ENCODE results near the gene MAN2C1.
"Not testable (repeated sequence)": the region's sequence is repeated elsewhere in the genome, so short reads cannot be mapped to it uniquely, and the experiment has no call there.

MAN2C1 gene

DNA sequence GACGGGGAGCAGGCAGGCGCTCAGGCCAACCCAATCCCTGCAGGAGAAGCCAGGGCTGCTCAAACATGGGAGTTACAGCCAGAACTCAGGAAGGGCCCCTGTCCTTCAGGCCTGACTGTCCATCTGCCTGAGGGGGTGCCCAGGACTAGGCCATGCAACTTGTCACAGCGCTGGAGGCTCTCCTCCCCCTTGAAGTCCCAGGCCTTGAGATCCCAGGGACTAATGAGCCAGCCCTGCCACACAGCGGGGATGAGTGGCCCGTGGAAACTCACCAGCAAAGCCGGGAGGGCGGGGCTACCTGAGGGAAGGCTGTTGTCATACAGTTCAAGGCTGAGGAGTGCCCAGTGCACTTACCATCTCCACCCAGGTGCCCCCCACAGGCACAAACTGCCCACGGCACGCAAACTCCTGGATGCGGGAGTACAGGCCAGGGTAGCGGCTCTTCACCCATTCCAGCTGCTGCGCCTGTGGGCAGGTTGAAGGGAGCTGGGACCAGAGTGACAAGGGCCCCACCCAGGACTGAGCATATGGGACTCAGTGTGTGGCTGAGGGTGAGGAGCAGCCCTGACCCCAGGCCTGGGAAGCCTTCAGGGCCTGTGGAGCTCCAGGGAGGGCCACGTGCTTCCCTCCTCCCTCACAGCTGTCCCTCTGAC, 6.3 kb downstream of the MAN2C1 start:
- DNase-seq (ENCODE audit: low read depth): no peak

DNA sequence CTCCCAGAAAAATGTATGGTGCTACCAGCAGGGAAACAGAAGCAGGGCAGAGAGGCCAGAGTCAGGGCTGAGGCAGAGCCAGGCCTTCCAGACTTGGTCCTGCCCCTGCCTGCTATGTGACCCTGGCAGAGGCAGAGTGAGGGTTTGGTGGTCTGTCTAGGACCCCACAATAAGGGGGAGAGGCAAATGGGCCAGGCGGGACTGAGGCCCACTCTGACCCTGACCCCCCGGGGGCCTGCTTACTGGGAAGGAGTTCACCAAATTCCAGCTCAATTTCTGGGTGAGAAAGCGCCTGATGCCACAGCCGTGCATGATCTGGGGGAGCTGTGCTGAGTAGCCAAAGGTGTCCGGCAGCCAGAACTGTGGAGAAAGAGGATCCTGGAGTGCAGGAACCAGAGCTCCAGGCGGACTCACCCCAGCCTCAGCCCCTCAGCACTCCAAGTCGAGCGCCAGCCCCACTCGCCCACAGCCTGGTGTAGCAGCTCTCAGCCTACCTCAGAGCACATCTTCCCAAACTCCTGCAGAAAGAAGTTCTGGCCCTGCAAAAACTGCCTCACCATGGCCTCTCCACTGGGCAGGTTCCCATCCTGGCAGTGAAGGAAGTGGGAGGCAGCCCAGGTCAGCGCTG, 6.9 kb downstream of the MAN2C1 start:
- no peak overlapping the region for H3K4me3 ChIP-seq (ENCODE audit: low read depth, low read length)
- no peak for DNase-seq (ENCODE audit: low read depth)

More for the DNA sequence above, 6.3 kb downstream of the MAN2C1 start:
- H3K4me3 ChIP-seq (ENCODE audit: low read depth, low read length): no peak overlapping the region

DNA sequence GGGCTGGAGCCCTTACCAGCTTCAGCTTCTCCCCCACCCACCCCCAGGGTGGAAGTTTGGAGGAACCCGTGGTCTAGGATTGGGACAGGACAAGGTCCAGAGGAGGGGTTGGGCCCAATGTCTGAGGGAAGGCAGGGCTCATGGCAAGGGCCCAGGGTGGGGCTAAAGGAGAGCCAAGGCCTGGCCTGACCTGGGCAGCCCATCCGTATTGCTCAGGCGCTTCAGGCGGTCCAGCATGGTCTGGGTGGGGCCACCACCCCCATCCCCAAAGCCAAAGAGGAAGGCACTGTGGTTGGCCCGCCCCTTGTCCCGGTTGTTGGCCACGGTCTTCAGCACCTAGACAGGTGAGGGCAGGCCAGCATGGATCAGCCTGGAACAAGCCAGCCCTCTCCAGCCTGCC, 7.6 kb downstream of the MAN2C1 start:
- H3K4me3 ChIP-seq (ENCODE audit: low read depth, low read length): no peak overlapping the region
- no peak for DNase-seq (ENCODE audit: low read depth)

DNA sequence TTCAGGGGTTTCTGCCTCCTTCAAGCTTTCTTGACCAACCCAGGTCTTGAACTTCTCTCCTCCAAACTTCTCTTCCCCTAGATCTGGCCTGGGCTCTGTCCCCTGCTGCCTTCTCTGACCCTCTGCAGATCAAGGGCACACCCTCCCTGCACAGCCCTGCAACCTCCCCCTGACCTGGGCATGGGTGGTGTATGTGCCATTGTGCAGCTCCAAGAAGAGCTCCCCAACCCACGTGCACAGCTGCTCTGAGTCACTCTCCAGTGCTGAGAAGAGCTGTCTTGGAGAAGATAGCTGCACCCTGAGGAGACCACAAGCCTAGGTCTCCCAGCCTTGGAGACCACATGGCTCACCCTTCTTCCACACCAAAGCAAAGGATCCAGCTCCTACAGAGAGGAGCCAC, 8.0 kb downstream of the MAN2C1 start:
- no peak for DNase-seq (ENCODE audit: low read depth)
- no peak overlapping the region for H3K4me3 ChIP-seq (ENCODE audit: low read depth, low read length)

DNA sequence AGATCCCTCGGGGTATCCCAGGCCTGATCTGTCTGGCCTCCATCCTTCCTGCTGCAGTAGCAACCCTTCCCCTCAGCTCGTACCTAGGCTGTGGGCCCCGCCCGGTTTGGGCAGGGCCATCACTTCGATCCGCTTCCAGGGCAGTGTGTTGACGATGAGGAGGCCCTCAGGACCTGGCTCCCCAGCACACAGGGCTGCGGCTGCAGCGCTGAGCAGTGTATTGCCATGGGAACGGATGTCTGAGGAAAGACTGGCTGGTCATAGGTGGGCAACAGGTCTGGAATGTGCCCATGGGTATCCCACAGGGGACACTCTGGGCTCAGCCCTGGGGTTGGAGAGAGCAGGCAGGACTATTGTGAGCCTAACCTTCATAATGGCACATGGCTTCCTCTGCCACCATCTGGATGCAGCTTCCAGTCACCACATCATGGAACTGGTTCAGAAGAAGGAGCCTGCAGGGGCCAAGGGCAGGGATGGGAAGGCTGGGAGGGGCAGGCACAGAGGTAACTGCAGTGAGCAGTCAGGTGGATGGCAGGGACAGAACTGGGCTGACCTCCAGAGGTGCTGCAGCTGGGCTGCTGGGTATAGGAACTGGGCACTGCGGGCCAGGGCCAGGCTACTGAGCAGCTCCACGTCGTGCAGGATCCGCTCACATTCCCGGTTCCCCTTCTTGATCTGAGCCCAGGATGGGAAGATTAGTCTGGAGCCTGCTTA, 8.7 kb downstream of the MAN2C1 start:
- DNase-seq (ENCODE audit: low read depth): no peak
- H3K4me3 ChIP-seq (ENCODE audit: low read depth, low read length): no peak overlapping the region

DNA sequence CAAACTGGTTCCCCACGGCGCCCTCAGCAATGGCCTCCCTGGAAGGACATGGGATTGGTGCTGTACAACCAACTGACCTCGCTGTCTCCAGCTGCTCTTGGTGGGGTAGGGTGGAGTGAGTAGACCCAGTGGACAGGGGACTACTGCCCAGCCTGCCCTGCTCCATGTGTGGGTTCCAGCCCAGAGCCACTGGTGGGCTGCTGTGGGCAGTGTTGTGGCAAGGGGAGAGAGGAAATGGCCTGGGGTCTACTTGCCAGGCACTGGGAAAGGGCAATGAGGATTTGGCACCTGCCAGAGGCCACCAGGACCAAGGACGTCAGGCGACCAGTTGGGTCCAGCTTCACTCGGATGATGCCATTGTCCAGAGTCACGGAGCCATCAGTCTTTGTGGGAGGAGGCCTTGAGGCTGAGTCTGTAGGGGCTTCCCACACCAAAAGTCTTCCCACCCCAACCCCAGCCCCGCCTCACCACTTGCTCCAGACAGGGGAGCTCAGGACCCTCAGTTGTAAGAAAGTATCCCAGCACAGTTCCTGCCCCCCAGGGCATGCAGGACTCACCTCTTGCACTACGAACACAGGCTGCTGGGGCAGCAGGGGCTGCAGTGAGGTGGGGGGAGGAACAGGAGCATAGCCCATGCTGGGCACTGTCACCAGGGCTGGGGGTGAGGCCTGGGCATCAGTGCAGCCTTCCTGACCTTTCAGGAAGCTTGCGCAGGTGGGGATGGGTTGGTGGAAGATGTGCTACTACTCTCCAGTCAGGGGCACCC, 9.5 kb downstream of the MAN2C1 start:
- H3K4me3 ChIP-seq (ENCODE audit: low read depth, low read length): no peak overlapping the region
- no peak for DNase-seq (ENCODE audit: low read depth)

DNA sequence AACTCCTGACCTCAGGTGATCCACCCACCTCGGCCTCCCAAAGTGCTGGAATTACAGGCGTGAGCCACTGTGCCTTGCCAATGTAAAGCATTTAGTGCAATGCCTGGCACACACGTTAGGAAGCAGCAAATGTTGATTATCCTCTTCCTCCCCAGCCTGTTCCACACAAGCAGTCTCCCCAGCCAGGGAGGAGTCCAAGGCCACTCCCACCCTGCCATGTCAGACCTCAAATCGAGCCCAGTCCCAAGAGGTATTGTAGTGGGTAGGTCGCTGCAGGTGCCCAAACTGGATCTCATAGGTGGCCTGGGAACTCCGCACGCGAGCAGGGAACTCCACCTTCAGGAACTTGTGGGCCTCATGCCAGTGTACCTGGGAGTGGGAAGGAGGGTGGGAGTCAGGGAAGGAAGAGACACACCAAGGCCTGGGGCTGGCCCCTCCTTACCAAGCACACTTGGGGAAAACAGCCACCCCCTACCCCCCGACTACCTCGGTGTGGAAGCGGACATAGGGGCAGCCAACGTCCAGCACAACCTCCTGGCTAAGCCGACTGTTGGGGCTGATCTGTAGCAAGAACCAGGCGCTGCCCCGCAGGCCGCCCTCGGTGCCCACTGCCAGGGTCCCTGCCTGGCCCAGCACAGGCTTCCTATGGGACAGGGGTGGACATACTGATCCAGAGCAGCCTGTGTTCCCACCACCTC, 10.3 kb downstream of the MAN2C1 start:
- H3K4me3 ChIP-seq (ENCODE audit: low read depth, low read length): no peak overlapping the region

DNA sequence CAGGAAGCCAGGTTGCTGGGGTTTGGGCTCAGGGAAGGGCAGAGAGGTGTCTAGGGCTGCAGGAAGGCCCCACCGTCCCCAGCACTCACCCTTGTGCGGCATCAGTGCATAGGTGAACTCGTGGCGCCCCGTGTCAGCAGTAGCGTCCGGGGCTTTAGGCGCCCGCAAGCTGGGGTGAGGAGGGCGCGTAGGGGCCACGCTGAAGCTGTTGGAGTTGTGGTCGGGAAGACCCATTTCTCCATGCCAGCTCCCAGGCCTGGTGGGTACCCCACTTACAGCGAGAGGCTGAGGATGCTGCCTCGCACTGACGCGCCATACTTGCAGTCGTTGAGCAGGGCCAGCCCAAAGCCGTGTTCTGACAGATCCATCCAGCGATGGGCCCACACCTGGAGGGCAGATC, 11.9 kb downstream of the MAN2C1 start:
- DNase-seq (ENCODE audit: low read depth): no peak
- no peak overlapping the region for H3K4me3 ChIP-seq (ENCODE audit: low read depth, low read length)

More for the DNA sequence above, 10.3 kb downstream of the MAN2C1 start:
- no peak for DNase-seq (ENCODE audit: low read depth)

DNA sequence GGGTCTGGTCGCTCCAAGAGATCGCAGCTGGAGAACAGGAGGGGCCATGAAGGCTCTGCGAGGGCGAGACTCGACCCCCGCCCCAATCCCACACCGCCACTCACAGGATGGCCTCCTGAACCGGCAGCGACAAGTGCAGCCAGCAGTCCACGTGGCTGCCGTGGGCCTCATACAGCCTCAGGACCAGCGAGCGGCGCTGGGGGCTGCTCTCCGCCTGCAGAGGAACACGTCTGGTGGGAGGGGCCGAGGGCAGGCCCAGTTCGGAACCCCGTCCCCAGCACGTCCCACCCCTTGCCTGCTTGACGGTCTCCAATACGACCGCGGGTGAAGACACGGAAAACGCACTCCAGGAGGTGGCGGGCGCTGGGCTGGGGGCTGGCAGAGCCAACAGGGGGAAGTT, 12.4 kb downstream of the MAN2C1 start:
- H3K4me3 ChIP-seq (ENCODE audit: low read depth, low read length): no peak overlapping the region
- DNase-seq (ENCODE audit: low read depth): no peak

DNA sequence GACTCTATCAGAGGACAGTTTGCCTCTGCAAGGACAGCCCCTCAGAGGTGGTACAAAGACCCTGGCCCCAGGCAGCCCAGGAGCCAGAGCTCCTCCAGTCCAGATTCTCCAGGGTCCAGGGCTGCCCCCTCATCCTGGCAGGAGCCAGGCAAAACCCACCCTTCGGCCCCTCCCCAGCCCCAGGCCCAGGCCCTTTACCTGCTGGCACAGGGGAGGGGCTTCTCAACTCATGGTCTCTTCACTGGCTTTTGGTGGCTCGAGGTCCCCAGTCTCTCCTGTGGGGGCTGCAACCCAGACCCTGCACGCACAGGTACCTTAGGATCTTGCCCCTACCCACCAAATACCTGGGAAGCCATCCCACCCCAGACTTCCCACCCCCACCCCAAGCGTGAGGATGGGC, 13.0 kb downstream of the MAN2C1 start:
- H3K4me3 ChIP-seq (ENCODE audit: low read depth, low read length): no peak overlapping the region

DNA sequence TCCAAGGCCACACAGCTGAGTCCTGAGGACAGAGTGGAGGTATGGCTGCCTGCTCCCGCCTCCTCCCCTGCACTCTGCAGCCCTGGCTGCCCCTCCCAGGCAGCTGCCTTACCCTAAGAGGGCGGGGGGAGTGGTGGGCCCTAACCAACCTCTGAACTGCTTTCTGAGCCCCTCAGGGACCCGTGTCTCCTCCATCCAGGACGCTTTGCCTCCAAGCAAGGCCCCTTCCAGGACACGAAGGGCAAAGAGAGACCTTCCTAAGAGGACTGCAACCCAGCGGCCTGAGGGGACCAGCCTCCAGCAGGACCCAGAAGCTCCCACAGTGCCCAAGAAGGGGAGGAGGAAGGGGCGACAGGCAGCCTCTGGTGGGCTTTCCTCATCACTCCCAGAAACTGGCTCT, 14.0 kb downstream of the MAN2C1 start:
- no peak overlapping the region for H3K4me3 ChIP-seq (ENCODE audit: low read depth, low read length)
- DNase-seq (ENCODE audit: low read depth): no peak

More for the DNA sequence above, 13.0 kb downstream of the MAN2C1 start:
- no peak for DNase-seq (ENCODE audit: low read depth)

DNA sequence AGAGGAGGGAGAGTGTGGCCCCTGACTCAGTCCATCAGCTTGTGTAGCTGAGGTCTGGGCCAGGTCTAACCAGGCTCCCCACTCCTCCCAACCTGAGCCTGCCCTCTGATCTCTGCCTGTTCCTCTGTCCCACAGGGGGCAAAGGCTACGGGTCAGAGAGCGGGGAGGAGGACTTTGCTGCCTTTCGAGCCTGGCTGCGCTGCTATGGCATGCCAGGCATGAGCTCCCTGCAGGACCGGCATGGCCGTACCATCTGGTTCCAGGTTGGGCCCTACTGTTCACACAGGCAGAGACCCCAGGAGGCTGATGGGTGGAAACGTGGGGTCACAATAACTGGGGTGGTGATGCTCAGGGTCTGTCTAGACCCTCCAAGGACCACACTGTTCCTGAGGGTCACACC, 14.8 kb downstream of the MAN2C1 start:
- H3K4me3 ChIP-seq (ENCODE audit: low read depth, low read length): no peak overlapping the region
- DNase-seq (ENCODE audit: low read depth): no peak

DNA sequence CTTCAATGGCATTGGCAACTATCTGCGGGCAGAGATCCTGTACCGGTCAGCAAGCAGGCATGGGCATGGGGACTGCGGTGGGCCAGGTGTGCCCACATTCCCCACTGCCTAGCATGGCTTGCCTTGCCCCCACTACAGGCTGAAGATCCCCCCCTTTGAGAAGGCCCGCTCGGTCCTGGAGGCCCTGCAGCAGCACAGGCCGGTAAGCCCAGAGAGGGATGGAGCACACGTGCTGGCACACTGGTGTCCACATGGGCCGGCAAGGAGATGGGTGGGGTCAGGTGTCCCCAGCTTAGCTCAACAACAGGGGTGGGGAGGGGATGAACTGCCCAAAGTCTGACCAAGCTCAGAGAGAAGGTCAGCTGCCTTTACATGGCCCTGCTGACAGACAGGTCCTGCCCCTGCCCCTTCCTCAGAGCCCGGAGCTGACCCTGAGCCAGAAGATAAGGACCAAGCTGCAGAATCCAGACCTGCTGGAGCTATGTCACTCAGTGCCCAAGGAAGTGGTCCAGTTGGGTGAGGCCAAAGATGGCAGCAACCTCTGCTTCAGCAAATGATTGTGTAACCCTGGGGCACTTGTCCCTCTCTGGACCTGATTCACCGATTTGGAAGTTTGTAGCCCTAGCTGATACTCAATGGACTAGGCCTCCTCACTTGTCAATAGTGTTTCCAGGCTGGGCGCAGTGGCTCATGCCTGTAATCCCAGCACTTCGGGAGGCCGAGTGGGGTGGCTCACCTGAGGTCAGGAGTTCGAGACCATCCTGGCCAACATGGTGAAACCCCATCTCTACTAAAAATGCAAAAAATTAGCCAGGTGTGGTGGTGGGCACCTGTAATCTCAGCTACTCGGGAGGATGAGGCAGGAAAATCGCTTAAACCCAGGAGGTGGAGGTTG, 16.0 kb downstream of the MAN2C1 start:
- DNase-seq (ENCODE audit: low read depth): no peak

DNA sequence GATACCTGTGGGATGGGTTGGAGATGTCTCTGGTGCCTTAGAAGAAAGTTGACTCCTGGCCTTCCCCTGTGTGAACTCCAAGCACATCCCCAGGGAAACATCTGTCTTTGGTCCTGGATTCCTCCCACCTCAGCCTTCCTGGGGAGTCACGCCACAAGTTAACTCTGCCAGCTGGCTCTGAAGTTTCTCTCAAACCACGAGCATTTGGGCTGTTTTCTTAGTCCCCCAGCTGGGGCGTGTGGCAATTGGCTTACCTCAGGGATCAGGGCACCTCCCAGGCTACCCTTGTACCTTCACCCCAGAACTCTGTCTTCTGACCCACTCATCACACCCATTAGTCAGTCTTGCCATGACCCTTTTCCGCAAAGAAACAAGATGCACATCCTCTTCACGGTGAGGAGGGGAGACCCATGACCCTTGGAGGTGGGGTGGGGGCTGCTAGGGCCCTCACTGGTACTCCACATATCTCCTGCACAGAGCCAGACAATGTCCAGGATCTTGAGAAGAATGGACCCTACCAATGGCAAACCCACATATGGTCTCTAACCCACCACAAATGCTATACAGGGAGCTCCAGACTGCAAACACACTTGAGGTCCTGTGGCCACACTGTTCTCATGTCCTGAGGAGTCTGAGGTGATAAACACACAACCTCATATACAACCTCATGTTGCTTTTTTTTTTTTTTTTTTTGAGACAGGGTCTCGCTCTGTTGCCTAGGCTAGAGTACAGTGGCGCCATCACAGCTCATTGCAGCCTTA, 17.6 kb downstream of the MAN2C1 start:
- no peak overlapping the region for H3K4me3 ChIP-seq (ENCODE audit: low read depth, low read length)
- DNase-seq (ENCODE audit: low read depth): no peak

More for the DNA sequence above, 16.0 kb downstream of the MAN2C1 start:
- no peak overlapping the region for H3K4me3 ChIP-seq (ENCODE audit: low read depth, low read length)

DNA sequence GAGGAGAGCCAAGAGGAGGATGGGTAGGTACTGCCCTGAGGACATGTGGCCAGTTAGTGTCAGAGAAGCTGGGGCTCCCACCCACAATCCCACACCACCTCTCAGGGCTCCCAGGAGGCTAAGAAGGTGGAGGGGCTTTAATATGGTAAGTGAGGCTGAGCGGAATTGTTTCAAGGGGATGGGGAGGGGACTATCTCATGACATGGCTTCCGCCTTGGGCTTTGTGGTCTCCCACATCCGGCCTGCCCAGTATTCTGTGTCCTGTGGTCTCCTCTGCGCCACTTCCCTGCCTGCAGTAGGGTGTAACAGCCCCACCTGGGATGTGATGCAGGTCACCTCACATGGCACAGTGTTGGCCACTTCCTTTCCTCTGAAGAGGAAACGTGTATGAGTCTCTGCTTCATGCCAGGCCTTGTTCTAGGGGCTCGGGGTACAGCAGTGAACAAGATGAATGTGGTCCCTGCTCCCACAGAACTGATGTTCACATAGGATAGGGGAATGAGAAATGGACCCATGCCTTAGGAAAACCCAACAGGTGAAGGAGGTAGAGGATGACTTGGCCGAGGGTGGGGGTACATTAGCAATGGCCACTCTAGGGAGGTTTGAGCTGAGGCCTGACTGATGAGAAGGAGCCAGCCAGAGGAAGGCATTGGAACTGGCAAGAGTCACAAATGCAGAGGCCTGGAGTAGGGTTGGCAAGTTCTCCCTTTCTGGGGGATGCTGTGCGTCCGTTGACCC, 18.4 kb downstream of the MAN2C1 start:
- DNase-seq (ENCODE audit: low read depth): no peak
- no peak overlapping the region for H3K4me3 ChIP-seq (ENCODE audit: low read depth, low read length)

DNA sequence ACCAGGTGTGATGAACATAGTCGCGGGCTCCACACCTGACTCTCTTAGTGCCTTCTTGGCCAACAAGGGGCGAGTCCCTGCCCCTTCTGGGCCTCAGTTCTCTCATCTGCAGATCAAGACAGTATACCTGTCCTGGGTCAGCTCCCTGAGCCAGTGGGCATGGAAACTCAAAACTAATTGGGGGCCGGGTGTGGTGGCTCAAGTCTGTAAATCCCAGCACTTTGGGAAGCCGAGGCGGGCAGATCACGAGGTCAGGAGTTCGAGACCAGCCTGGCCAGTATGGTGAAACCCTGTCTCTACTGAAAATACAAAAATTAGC, 19.1 kb downstream of the MAN2C1 start:
- not testable (repeated sequence) for DNase-seq (ENCODE audit: low read depth); H3K4me3 ChIP-seq (ENCODE audit: low read depth, low read length)

DNA sequence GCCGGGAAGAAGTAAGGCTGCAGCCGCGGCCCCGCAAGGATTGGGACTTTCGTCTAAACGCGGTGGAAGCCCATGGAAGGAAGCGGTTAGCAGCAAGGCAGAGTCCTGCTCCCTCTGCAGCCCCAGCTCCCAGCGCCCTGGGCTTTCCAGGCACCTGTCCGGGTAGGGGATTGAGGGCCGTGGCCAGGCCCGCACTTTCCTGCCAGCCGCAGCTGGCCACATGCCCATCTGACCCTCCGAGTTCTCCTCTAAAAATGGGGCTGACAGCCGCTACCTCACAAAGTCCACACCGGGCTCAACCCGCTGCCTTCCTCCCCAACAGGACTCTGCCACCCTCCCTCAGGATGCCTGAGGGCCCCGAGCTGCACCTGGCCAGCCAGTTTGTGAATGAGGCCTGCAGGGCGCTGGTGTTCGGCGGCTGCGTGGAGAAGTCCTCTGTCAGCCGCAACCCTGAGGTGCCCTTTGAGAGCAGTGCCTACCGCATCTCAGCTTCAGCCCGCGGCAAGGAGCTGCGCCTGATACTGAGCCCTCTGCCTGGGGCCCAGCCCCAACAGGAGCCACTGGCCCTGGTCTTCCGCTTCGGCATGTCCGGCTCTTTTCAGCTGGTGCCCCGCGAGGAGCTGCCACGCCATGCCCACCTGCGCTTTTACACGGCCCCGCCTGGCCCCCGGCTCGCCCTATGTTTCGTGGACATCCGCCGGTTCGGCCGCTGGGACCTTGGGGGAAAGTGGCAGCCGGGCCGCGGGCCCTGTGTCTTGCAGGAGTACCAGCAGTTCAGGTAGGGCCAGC, 19.7 kb downstream of the MAN2C1 start:
- DNase-seq (ENCODE audit: low read depth): no peak

More for the DNA sequence above, 19.7 kb downstream of the MAN2C1 start:
- H3K4me3 ChIP-seq (ENCODE audit: low read depth, low read length): peak overlapping the region; percentile 76
